HG03521 (cell line): ENCODE results near the gene C2orf78.
"Not testable (repeated sequence)": the region's sequence is repeated elsewhere in the genome, so short reads cannot be mapped to it uniquely, and the experiment has no call there.

Source experiments
- ATAC-seq: cut with Tn5 transposase; IDR thresholded peaks from one replicate; pipeline ENCODE4 v1.9.1; 2021; ENCODE audit warnings: mild to moderate bottlenecking, moderate library complexity; ENCODE audit not compliant: unreplicated experiment

C2orf78 gene

GRCh38 chr2:73779467-73780236 is 4.3 kb upstream of the C2orf78 start, which contains the start of gene DUSP11:
Gene DUSP11, minus strand, starts transcription at chr2:73780103. Its CDS starts 129 bp downstream, at chr2:73779974.
- peak; percentile 99 for ATAC-seq

- no peak for ATAC-seq
These were observed 3.8 kb upstream of the C2orf78 start for GRCh38 chr2:73780237-73780582.

DNA sequence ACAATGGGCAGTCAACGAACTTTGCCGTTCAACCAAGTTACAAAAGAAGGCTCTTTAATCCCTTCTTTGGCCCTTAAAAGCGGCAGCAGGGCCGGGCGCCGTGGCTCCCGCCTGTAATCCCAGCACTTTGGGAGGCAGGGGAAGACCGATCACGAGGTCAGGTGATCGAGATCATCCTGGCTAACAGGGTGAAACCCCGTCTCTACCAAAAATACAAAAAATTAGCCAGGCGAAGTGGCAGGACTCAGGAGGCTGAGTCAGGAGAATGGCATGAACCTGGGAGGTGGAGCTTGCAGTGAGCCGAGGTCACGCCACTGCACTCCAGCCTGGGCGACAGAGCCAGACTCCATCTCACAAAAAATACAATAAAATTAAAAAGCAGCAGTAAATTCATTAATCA is 581 bp upstream of the C2orf78 start:
- ATAC-seq = not testable (repeated sequence)

DNA sequence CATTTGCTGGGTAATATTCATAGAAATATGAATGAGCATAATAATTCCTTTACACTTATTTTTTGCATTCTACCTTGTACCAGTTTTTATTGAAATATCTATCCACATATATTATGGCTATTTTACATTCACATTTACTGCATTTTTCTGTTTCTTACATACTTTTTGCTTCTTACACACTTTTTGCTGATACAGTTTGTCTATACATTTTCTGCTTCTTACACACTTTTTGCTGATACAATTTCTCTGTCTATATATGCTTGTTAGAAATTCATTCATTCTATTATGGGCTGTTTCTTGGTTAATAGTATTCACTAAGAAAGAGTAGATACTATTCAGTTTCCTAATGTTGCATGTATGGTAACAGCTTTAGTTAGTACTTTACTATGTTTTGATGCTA is 27.9 kb downstream of the C2orf78 start:
- ATAC-seq = no peak

DNA sequence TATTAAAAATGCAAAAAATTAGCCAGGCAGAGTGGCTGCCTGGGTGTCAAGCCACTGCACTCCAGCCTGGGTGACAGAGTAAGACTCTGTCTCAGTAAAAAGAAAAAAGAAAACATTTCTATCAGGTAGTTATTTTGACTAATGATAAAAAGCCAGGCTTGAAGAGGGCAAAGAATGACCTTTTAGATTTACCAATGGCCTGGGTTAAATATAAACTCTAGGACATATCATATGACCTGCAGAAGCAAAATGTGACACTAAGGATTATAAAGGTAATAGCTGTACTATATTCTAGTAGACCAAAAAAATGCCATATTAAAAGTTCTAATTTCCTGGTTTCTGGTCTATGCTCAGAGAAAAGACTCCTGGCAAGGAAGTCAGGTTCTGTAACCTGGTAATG is 28.7 kb downstream of the C2orf78 start:
- no peak for ATAC-seq

DNA sequence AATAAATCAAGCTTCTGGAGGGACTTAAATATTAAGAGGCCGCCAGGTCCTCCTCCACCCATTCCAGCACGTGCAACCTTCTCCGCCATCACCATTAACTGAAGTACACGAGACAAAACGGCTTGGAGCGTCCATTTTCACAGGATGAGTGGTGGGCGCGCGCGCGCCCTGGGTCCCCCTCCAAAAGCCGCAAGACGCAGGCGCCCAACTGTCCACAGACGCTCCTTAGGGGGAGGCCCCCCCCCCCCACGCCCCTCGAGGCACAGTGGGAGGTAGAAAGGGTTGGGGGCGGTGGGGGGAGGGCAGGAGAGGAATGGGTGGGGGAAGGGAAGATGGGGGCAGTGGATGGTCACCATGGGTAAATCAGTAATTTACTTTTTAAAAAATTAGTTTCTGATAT is 34.3 kb downstream of the C2orf78 start:
- no peak for ATAC-seq

GRCh38 chr2:73821227-73821626 is 37.2 kb downstream of the C2orf78 start:
- peak; percentile 67 for ATAC-seq

DNA sequence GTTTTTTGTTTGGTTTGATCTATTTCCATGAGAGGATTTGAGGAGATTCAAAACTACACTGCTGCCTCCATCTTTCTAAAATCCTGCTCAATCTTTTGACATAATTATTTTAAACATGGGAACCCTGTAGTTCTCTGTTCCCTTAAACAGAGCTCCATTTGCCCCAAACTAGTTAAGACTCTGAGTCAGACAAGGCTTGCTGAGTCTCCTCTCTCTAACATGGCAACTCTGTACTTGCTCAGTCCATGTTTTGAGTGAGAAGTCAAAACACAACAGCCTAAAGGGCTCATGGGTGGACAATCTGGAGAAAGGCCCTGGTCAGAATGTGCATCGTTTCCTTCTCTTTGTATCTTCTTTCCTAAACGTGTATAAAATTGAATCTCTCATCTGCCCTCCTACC is 37.7 kb downstream of the C2orf78 start:
- ATAC-seq = no peak

- ATAC-seq = no peak
These were observed 38.3 kb downstream of the C2orf78 start for GRCh38 chr2:73822276-73822675.

DNA sequence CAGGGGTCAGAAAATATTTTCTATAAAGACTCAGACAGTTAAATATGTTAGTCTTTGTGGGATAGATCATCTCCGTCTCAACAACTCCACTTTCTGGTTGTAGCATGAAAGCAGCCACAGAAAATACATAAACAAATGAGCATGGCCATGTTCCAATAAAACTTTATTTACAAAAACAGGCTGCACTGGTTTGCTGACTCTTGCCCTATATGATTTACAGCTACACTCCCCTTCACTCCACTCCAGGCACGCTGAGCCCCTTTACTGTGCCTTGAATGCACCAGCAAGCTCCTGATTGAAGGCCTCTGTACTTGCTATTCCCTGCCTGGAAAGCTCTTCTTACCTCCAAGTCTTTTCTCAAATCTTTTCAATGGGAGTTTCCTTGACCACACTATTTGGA is 39.0 kb downstream of the C2orf78 start:
- no peak for ATAC-seq

DNA sequence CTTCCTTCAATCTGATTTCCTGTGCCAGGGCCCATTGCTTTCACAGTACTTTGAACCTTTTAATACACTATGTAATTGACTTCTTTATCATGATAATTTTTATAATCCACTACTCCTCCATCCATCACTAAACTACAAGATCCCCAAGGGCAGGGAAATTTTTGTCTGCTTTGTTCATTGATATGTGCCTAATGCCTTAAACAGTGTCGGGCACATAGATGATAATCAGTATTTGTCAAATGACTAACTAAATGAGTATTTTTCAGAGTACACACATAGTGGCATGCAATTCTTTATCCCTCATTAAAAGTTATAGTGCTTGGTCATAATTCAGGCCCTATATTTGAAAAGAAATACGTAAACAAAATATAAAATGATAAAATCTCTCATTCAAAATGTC is 39.4 kb downstream of the C2orf78 start:
- no peak for ATAC-seq

DNA sequence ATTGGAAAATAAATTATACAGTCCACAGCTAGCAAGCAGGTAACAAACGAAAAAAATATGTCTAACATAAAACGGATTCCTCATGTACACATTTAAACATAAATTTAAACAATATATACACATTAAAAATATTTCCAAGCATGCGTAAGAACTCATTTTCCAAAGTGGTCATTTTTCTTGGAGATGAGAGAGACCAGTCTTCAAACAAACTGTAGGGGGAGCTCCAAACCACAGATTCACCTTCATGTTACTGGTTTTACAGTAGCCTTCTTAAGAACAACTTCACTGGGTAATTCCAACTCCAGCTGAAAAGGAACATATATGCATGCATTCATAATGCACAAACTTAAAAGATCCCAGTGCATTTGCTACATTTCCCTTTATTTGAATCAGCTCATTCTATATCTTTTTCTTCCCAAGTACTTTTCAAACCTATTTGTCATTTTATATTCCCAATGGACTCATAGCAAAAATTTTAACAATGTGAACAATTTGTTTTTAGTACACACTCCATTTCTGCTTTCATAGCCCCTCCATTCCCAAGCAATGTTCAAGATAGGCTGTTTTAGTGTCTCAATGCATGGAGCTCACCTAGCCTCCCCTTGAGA is 40.0 kb downstream of the C2orf78 start:
- ATAC-seq = no peak

DNA sequence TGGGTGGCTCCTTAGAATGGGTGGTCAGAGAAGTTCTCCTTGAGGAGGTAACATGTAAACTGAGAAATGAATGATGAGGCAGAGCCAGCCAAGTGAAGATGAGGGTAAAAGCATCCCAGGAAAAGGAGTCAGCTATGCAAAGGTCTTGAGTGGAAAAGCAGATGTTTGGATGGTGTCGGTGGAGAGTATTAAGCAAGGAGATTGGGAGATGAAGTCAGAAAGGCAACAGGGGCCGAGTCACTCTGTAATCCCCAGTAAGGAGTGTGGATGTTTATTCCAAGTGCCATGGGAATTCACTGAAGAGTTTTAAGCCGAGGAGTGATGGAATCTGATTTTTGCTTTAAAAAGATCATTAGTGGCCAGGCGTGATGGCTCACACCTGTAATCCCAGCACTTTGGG is 41.4 kb downstream of the C2orf78 start:
- ATAC-seq = no peak

DNA sequence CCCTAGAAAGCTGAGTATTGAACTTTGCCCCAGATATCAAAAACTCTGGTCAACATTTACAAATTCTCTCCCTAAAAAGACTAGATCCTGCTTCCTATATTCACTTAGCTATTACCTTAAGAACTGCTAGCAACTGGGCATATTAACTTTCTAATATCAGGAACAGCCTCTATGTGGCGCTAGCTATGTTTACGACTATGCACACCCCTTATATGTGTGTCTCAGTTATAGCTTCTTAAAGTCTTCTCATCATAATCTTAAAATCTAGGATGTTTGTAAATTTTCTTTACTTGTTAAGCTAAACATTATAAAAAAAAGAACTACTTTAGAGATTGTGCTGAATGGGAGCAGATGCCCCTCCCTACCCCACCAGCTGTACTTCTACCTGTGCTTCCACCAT is 43.0 kb downstream of the C2orf78 start:
- no peak for ATAC-seq

DNA sequence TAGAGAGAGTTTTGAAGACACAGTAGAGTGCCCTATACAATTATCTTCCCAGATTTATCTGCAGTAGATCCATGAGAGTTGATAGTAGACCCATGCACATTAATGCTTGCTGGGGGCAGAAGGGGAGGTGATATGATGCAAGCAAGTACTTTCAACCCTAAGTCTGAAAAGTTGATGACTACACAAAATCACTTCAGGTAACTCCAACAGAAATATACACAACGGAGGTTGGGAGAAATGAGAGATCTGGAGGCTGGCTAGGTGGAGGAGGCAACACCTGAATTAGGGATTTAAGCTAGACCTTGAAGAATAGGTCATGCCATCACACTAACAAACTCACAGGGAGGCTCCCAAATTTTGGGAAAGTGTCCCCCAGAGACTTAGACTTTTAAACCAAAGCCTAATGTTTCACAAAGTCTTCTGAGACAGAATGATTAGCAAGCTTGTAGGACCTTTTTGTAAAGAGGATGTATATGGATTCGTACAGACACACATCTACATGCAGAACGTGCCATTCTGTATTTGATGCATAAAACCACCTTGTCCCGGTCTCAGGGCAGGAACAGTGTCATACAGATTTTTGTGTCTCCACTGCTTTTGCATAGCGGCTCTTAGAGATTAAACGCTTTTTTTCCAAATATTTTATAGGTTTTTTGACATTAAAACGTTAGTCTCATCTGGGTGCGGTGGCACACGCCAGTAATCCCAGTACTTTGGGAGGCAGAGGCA is 43.8 kb downstream of the C2orf78 start:
- no peak for ATAC-seq

- ATAC-seq = no peak
These were observed 44.4 kb downstream of the C2orf78 start for GRCh38 chr2:73828389-73828817.

DNA sequence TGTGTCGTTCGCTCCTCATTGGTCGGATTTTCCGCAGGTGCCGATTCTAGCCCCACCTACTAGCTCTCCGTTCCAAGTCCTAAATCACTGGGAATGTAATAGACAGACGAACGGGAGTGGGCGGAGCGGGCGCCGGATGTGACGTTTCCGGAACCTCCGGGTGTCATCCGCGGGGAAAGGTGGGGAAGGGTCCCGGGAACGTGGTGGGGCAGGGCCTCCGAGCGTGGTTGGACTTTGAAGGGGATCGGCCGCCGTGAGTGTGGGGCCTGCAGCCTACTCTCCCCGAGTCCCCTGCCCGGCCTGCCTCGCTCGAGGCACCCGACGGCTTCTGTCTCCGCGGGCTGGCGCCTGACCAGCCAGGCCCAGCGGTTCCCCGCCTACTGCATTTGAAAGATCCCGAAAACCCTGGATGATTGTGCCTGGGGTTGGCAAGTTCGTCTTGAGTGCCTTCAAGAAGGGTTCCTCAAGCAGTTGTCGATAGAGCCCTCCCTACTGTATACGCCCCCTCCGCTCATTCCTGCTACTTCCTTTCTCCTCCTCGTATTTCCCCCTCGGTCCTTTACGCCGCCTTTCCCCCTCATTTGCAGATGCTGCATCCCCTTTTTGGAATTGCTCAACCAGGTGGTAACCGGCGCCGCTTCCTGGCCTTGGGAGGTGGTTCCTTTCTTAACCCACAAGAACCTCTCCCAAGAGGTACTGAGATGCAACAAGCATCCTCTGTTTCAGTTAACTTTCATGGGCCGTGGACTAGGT is 45.0 kb downstream of the C2orf78 start, which contains the start of gene STAMBP:
TSS of gene STAMBP (plus strand) at position 144 of the 753 bp plus-strand sequence. CDS start 1,896 bp downstream, outside the sequence.
- ATAC-seq = peak; percentile 76

GRCh38 chr2:73830871-73831401 is 47.0 kb downstream of the C2orf78 start:
- no peak for ATAC-seq

DNA sequence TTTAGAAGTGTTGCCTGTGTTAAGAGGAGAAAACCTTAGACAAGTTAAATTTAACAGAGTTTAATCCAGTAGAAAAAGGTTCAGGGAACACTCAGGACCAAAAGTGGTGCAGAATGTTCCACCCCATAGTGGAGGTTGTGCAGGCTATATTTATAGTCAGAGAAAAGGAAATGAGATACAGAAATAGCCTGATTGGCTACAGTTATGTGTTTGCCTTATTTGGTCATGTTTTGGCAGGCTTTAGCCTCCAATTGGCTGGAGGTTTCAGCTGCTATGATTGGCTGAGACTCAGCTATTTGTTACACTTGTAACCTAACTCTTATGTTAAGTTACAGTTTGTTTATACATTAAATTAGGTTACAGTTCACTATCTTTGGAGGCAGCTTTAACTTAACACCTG is 48.9 kb downstream of the C2orf78 start:
- no peak for ATAC-seq

DNA sequence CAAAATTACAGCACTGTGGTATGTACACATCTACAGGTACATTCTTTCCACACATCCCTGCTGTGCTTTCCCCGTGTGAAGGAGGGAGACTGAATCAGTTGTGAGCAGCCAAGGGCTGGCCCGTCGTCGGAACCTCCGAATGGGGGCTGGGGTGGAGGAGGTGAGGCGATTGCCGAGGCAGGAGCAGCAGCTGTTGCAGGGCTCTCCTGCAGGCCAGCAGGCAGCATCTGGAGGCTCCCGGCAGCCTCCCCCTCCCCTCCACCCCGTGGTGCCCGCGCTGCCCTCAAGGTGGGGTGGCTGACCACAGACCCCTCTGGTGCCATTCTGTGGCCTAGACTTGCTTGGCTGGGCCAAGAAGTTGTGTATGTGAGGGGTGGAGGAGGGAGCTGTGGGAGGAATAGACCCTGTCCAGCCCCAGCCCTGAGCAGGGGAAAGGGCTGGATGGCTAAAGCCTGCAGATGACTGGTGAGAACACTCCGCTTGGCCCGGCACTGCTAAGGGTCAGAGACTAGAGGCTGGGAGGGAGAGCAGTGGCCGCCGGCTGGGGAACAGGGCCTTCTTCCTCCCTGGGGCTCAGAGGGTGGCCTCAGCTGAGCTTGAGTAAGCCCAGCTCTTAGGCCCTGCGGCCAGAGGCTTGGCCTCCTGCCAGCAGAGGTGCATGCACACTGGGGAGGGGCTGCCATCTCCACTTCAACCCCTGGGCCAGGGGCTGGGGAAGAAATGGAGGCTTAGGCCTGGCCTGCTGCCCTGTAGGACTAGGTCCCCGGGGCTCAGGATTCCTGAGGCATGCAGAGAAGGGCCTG is 52.4 kb downstream of the C2orf78 start:
- ATAC-seq = no peak
